Smooth muscle cell (in vitro differentiated cells): ENCODE data around the gene PTP4A1. TPM values are rescaled to one million over a fixed set of nuclear protein-coding genes. Genes with fewer than 3 reads are reported as not detected.

ENCODE experiments used
- DNase-seq: peaks from one replicate; lab custom pipeline; 2025; ENCODE audit not compliant: unreplicated experiment; lab: John Stamatoyannopoulos, UW
- H2AFZ ChIP-seq: fragments of 200-600 bp; sonication (generic); 2 replicates; pipeline ENCODE4 v1.6.0; 2016; ENCODE audit warnings: antibody characterized with exemption, low read depth, mild to moderate bottlenecking
- H3F3A ChIP-seq: fragments of 200-600 bp; sonication (generic); 2 replicates; pipeline ENCODE4 v1.6.0; 2017; ENCODE audit warnings: antibody characterized with exemption, low read depth
- H3K27ac ChIP-seq: fragments of 200-600 bp; sonication (generic); 2 replicates; pipeline ENCODE4 v1.5.1; 2016; ENCODE audit warnings: low read depth, mild to moderate bottlenecking
- H3K27me3 ChIP-seq: fragments of 200-600 bp; sonication (generic); 2 replicates; pipeline ENCODE4 v1.6.1; 2016; ENCODE audit warnings: low read depth, mild to moderate bottlenecking
- H3K36me3 ChIP-seq: fragments of 200-600 bp; sonication (generic); 2 replicates; pipeline ENCODE4 v1.5.1; 2016; ENCODE audit warnings: low read depth
- H3K4me1 ChIP-seq: fragments of 200-600 bp; sonication (generic); 2 replicates; pipeline ENCODE4 v1.5.1; 2016; ENCODE audit warnings: low read depth
- H3K4me2 ChIP-seq: fragments of 200-600 bp; sonication (generic); 2 replicates; pipeline ENCODE4 v1.6.0; 2016; ENCODE audit warnings: mild to moderate bottlenecking
- H3K4me3 ChIP-seq: fragments of 200-600 bp; sonication (generic); 2 replicates; pipeline ENCODE4 v1.5.1; 2016; ENCODE audit warnings: mild to moderate bottlenecking
- H3K79me2 ChIP-seq: fragments of 200-600 bp; sonication (generic); 2 replicates; pipeline ENCODE4 v1.6.0; 2016; ENCODE audit warnings: low read depth, mild to moderate bottlenecking
- H3K9ac ChIP-seq: fragments of 200-600 bp; sonication (generic); 2 replicates; pipeline ENCODE4 v1.6.0; 2016; ENCODE audit warnings: low read depth
- H3K9me3 ChIP-seq: fragments of 200-600 bp; sonication (generic); replicated peaks from 2 replicates; pipeline ENCODE4 v1.5.1; 2016; ENCODE audit warnings: low read depth
- H4K20me1 ChIP-seq: fragments of 200-600 bp; sonication (generic); 2 replicates; pipeline ENCODE4 v1.6.0; 2016; ENCODE audit warnings: low read depth
- CTCF ChIP-seq: fragments of 200-600 bp; sonication (generic); IDR thresholded peaks from 2 replicates; pipeline ENCODE4 v1.5.1; 2017; ENCODE audit warnings: borderline replicate concordance, mild to moderate bottlenecking, antibody characterized with exemption; ENCODE audit not compliant: insufficient read depth, poor library complexity, severe bottlenecking
- WGBS: methylation state at CpG from one replicate; pipeline ENCODE4 v1.1.7; 2016; ENCODE audit warnings: low lambda C conversion rate; 5-methylcytosine and 5-hydroxymethylcytosine counted together
- polyA plus RNA-seq: library from polyadenylated mRNA; unstranded; fragments of >200 nt; fragmentation: Nextera tagmentation; extraction: Ambion mirVana; gene quantifications from 2 replicates; pipeline ENCODE4 v1.2.1, GENCODE V29; 2016
- total RNA-seq: library from RNA; depleted of rRNA; stranded (reverse); fragments of >200 nt; gene quantifications from 2 replicates; pipeline ENCODE4 v1.2.3, GENCODE V29; 2014

Gene PTP4A1
- total and polyA plus RNA-seq, 2 experiments from 2014 or later: 98.8 to 147 TPM

GRCh38 chr6:63578757-63579156 is 6.5 kb downstream of the PTP4A1 start:
- H4K20me1 ChIP-seq: peaks cover 100% of the 10 kb centered on the region
- H3K4me2 ChIP-seq: no peak overlapping the region

GRCh38 chr6:63579937-63580703 is 7.8 kb downstream of the PTP4A1 start:
- peaks cover 56% of the 10 kb centered on the region for H3K36me3 ChIP-seq
- WGBS: 97% methylated on average over 6 of the region's 6 CpGs

More at GRCh38 chr6:63578757-63579156, 6.5 kb downstream of the PTP4A1 start:
- no peak for DNase-seq
- Histone ChIP-seq H3K27me3 (no peaks in the 10 kb centered on the region), H3K4me1 (peaks cover 18% of the 10 kb centered on the region), H3K9ac (no peak overlapping the region), H3K9me3 (no peaks in the 10 kb centered on the region), H3F3A (peaks cover 59% of the 10 kb centered on the region), H3K36me3 (peaks cover 56% of the 10 kb centered on the region), H3K4me3 (peak overlapping the region; percentile 100), H2AFZ (no peak overlapping the region), H3K79me2 (peaks cover 68% of the 10 kb centered on the region), H3K27ac (peak overlapping the region; percentile 27)
- 98% methylated on average over 2 of the region's 2 CpGs for WGBS
- no peak for TF ChIP-seq CTCF

GRCh38 chr6:63580704-63580961 is 8.4 kb downstream of the PTP4A1 start:
- Histone ChIP-seq H3K9ac (no peak overlapping the region), H3K36me3 (peaks cover 56% of the 10 kb centered on the region), H3K9me3 (no peaks in the 10 kb centered on the region), H3K27ac (peak overlapping the region; percentile 26), H2AFZ (no peak overlapping the region), H3K4me3 (no peak overlapping the region), H3K4me2 (no peak overlapping the region), H3F3A (peaks cover 56% of the 10 kb centered on the region), H3K79me2 (peaks cover 50% of the 10 kb centered on the region), H3K27me3 (no peaks in the 10 kb centered on the region), H3K4me1 (peaks cover 8% of the 10 kb centered on the region), H4K20me1 (peaks cover 84% of the 10 kb centered on the region)
- DNase-seq: no peak
- TF ChIP-seq CTCF: no peak
- 94% methylated on average over 3 of the region's 3 CpGs for WGBS

More at GRCh38 chr6:63579937-63580703, 7.8 kb downstream of the PTP4A1 start:
- TF ChIP-seq CTCF: no peak
- Histone ChIP-seq H3F3A (peaks cover 56% of the 10 kb centered on the region), H2AFZ (no peak overlapping the region), H3K9me3 (no peaks in the 10 kb centered on the region), H3K27ac (peak overlapping the region; percentile 26), H3K79me2 (peaks cover 55% of the 10 kb centered on the region), H3K9ac (no peak overlapping the region), H3K4me2 (no peak overlapping the region), H3K27me3 (no peaks in the 10 kb centered on the region), H3K4me3 (no peak overlapping the region), H4K20me1 (peaks cover 89% of the 10 kb centered on the region), H3K4me1 (peaks cover 13% of the 10 kb centered on the region)
- no peak for DNase-seq

GRCh38 chr6:63581355-63582013 is 9.2 kb downstream of the PTP4A1 start:
- 99% methylated on average over 2 of the region's 2 CpGs for WGBS
- Histone ChIP-seq H3K79me2 (peaks cover 41% of the 10 kb centered on the region), H3K4me3 (no peak overlapping the region), H3K27me3 (no peaks in the 10 kb centered on the region), H3K36me3 (peaks cover 54% of the 10 kb centered on the region), H3K9me3 (no peaks in the 10 kb centered on the region), H3K4me1 (no peaks in the 10 kb centered on the region), H2AFZ (no peak overlapping the region), H3F3A (peaks cover 56% of the 10 kb centered on the region), H3K4me2 (no peak overlapping the region), H4K20me1 (peaks cover 76% of the 10 kb centered on the region), H3K9ac (no peak overlapping the region), H3K27ac (peak overlapping the region; percentile 35)
- DNase-seq: no peak
- TF ChIP-seq CTCF: no peak
